ENCODE results near the gene IREB2.
"Not testable (repeated sequence)": the region's sequence is repeated elsewhere in the genome, so short reads cannot be mapped to it uniquely, and the experiment has no call there.

The IREB2 gene, protein sequence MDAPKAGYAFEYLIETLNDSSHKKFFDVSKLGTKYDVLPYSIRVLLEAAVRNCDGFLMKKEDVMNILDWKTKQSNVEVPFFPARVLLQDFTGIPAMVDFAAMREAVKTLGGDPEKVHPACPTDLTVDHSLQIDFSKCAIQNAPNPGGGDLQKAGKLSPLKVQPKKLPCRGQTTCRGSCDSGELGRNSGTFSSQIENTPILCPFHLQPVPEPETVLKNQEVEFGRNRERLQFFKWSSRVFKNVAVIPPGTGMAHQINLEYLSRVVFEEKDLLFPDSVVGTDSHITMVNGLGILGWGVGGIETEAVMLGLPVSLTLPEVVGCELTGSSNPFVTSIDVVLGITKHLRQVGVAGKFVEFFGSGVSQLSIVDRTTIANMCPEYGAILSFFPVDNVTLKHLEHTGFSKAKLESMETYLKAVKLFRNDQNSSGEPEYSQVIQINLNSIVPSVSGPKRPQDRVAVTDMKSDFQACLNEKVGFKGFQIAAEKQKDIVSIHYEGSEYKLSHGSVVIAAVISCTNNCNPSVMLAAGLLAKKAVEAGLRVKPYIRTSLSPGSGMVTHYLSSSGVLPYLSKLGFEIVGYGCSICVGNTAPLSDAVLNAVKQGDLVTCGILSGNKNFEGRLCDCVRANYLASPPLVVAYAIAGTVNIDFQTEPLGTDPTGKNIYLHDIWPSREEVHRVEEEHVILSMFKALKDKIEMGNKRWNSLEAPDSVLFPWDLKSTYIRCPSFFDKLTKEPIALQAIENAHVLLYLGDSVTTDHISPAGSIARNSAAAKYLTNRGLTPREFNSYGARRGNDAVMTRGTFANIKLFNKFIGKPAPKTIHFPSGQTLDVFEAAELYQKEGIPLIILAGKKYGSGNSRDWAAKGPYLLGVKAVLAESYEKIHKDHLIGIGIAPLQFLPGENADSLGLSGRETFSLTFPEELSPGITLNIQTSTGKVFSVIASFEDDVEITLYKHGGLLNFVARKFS

DNA sequence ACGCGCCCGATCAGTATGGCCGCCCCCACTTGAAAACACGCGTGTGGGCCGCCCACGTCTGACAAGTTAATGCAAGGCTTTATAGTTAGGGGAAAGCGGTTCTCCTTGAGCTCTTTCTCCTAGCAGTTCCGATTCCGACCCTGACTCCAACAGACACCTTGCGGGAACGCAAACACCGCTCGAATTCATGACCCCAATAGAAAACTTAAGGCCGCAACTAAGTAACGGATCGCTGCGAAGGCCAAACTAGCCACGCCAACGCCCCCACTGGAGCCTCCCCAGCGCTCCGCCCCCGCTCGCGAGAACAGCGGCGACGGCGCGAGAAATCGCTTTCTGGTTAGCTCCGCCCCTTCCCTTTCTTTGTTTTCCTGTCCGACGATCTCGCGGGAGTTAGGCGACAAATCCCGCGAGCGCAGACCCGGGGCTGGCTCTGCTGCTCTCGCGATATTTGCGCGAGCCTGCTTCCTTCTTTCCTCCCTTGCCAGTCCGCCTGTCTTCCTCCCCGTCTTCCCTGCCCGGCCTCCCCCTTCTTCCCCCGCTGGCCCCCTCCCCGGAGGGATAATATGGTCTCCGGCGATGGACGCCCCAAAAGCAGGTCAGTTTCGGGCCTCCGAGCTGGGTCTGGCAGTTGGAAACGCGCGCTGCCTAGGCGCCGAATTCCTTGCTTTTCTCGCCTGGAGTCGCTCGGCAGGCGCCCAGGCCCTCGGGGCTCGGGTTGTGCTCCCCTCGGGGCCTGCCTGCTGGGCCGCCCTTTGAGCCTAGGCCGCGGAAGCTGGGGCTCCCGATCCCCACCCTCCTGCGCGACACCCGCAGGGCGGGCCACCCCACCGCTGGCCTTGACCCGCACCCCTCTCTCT is at the start of gene IREB2:
IREB2 (plus strand) TSS at position 455 of the 857 bp plus-strand sequence; CDS start at position 577, 122 bp downstream.
- peak; percentile 96 for DNase-seq

DNA sequence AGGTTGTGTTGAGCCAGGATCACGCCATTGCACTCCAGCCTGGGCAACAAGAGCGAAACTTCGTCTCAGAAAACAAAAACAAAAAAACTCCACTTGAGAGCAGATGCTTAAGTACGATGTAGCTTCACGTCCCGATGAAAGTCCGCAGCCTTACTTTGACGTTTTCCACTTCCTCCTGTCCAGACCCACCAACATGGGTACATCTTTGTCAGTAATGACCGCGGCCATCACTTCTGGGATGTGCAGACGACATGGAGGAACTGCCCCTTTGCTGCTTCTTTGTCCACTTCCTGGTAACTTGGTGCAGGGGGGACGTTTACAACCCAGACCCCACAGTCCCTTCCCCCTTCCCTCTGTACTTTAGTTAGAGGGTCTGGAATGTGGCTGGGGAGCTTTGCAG is 49.2 kb upstream of the IREB2 start:
- no peak for DNase-seq

GRCh38 chr15:78389322-78389721 is 48.7 kb upstream of the IREB2 start:
- no peak for DNase-seq

DNA sequence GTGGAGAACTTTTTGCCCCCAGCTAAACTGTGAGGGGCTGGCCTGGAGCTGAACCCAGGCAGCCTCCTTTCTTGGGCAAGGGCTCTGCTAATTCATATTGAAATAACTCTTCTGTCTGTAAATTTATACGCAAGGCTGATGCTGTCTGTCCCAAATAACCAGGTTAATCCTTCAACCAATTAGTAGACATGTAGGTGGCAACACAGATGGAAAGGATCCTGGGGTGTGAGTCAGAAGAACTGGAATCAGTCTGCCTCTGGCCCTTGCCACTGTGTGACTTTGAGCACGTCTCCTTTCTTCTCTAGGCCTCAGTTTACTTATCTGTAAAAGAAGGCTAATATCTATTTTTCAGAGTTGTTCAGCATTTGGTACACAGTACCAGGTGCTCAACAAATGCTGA is 48.3 kb upstream of the IREB2 start:
- DNase-seq, result no peak

DNA sequence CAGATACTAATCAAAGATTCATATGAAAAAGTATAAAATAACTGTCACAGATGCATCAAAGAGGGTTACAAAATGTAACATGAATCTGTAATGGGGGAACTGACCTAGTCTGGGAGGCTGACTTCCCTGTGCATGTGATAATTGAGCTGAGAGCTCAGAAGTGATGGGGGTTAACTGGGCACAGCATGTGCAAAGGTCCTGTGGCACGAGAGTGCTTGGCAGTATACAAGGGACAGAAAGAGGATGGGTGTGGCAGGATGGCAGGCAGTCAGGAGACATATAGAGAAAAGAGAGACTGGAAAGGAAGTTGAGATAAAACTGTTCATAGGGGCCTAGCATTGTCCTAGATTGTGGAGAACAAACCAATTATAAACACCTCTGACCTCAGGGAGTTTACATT is 47.8 kb upstream of the IREB2 start:
- no peak for DNase-seq

DNA sequence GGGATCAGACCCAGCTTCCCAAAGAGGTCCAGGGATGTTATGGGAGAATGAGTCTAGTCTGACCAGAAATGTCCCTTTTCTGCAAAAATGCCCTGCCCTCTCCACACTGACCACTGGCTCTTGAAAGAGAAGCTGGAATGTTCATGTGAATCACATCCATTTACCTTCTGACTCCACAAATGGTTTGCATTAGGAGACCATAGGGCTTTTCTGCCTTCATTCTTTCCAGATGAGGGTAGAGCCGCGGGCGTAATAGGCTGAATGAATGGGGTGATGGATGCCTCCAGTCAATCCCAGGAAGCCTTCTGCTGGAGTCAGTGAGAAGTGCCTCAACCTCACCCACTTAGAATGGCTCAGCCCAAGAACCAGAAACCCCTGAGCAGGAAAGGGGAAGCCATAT is 47.2 kb upstream of the IREB2 start:
- DNase-seq, result no peak

- DNase-seq, result no peak
Observed at GRCh38 chr15:78391781-78392180, 46.2 kb upstream of the IREB2 start.

DNA sequence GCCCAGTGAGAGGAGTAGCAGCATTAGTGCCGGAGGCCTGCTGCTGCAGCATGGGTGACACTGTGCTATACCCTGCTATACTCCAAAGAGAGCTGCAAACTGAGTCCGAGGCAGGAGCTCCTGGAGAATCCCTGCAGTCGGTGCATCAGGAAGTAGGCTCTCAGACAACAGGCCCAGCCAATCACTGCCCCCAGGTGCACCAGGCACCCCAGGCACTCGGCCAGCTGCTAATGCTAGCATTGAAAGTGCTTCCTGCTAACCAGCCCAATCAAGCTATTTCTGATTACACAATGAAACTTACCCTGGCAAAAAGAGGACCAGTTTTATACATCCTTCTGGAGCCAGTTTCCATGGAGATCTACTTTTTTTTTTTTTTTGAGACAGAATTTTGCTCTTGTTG is 45.6 kb upstream of the IREB2 start:
- DNase-seq, result no peak

GRCh38 chr15:78393137-78393536 is 44.9 kb upstream of the IREB2 start:
- DNase-seq, result no peak

DNA sequence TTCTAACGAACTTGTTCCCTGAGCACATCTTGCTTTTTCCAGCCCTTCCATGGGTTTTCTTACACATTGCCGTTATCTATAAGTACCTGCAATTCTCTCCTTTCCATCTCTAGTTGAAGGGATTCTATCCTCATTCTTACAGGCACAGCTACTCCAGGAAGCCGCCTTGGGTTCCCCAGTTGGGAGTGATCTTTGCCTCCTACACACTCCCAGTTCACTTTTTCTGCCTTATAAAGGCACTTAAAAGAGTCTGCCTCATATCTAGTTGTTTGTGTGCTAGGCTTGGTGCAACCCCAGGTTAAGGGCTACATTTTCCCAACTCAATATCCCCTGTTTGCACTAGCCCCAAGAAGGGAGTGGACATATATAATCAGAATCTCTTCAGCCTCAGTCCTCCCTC is 44.0 kb upstream of the IREB2 start:
- no peak for DNase-seq

GRCh38 chr15:78394981-78395616 is 42.9 kb upstream of the IREB2 start:
- no peak for DNase-seq

- DNase-seq, result no peak
Observed at GRCh38 chr15:78396186-78396814, 41.7 kb upstream of the IREB2 start.

DNA sequence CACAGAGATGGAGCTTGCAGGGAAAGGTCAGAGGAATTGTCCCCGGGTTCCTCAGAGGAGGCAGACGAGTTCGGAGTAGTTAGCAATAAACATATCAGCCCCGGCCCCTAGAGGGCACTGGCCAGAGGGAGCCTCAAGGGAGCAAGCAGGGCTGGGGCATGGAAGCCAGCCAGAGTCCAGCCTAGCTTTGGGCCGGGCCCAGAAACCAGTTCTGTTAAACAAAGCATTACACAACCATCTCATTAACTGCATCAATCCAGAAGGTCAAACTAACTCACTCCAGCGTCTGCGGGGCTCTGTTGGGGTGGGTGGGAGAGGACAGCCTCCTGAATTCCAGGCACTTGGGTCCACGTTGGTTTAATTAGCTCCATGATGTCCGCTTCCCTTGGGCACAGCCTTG is 41.0 kb upstream of the IREB2 start:
- no peak for DNase-seq

DNA sequence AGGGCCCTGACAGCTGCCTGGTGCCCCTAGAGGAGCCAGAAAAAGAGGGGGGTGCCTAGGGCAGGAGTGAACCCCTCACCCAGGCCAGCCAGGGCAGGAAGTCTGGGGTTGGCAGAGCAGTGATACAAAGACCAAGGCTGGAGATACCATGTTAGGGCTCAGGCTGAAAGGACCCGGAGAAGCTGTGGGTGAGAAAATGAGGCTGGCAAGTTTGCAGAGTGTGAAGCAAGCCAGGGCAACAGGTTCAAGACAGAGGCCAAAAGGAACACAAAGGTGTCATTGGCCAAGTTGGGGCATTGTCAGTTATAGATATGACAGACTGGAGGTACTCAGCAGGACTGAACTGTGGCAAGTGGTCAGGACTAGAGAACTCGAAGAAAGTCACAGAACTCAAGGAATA is 40.6 kb upstream of the IREB2 start:
- no peak for DNase-seq

DNA sequence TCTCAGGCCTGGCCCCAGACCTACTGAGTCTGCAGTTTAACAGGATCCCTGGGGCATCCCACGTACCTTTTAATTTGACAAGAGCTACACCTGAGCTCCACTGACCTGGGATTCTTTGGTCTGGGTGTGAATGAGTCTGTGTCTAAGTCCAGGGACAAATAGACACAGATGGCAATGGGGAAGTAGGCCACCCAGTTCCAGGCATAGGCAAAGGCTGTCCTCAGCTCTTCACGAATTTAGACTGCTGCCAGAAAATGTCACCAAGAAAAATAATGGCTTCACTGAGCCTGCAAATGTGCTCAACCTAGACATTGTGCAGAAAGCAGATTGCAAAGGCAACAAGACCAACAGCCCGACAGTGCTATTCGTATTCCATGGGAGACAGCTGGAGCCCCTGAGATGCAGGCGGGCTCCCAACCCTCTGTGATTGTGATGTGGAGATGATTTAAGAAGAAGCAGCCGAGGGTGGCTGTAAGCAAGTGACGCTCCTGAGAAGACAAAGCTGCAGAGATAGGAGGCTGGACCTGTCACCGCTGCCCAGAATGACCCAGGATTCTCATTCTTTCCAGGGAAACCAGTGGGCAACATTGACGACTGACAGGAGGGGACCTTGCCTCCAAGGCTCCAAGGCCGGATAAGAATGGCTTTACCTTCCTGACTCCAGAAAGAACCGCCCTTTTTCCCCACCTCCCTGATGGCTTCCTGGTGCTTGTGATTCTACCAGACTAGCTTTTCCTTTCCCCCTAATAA is 39.8 kb upstream of the IREB2 start:
- DNase-seq, result no peak

DNA sequence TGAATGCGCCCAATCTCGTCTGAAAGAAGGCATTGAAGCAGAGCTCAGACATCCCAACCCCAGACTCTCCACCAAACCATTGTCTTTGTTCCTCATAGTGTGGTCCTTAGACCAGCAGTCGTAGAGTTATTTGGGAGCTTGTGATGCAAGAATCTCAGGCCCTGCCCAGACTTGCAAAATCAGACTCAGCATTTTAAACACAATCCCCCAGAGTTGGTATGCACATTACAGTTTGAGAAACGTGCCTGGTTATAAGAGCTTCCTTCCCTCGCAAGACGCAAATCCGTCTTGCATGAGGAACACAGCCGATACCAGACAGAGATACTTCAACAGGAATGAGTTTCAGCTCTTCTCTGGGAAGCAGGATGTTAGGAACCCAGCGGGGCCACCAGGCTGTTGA is 38.9 kb upstream of the IREB2 start:
- no peak for DNase-seq

DNA sequence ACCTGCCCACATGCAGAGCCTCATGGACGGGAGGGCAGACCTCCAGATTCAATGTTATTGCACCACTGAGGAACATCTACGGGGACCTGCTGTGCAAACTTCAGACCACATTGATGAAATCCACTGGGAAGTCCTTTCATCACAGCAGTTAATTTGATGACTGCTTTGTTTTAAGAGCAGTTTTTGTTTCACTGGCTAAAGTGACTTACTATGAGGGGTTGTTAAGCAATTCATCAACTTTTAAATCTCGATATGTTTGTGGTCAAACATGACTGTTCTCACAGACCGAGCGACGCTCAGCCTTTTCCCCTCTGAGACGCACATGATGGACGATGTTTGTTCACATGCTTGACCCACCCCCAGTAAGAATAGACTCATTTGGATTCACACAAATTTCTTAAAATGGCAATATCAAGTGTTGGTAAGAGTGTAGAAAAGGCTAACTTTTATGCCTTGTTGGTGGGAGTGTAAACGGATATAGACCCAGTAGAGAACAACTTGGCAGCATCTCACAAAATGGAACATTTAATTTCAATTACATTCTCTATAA is 35.9 kb upstream of the IREB2 start:
- DNase-seq, result no peak

DNA sequence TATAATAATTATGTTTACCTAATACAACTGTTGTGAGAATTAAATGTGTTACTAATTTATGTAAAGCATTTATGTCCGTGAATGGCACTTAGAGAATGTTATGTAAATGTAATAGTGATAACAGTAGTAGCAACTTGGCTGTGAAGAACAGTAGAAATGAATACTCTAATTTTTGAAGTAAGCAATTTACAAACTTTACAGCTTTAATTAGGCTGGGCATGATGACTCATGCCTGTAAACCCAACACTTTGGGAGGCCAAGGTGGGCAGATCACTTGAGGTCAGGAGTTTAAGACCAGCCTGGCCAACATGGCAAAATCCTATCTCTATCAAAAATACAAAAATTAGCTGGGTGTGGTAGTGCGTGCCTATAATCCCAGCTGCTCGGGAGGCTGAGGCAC is 33.9 kb upstream of the IREB2 start:
- no peak for DNase-seq

GRCh38 chr15:78404796-78405195 is 33.2 kb upstream of the IREB2 start:
- not testable (repeated sequence) for DNase-seq

- DNase-seq, result no peak
Observed at GRCh38 chr15:78405336-78405924, 32.6 kb upstream of the IREB2 start.
